IMR-90 (cell line): ENCODE results near the gene TCL1A. TPM values are rescaled to one million over a fixed set of nuclear protein-coding genes. Genes with fewer than 3 reads are reported as not detected.

ENCODE experiments used
- ATAC-seq: fragments of 200-7000 bp; cut with Tn5 transposase; 2 replicates; pipeline ENCODE4 v1.9.1; 2020; ENCODE audit warnings: low read depth, mild to moderate bottlenecking, moderate library complexity
- BruUV-seq: library from RNA; stranded (reverse); fragments of 400-500 nt; replicated peaks from 2 replicates; lab custom pipeline; 2021; lab: Mats Ljungman, UMichigan
- CTCF ChIA-PET: fragments of 300-600 bp; formaldehyde crosslinking; extraction: SDS; loops from one replicate; lab custom pipeline; 2021; ENCODE audit warnings: antibody characterized with exemption; lab: Yijun Ruan, JAX
- POLR2A ChIA-PET: fragments of 300-600 bp; sonication (Branson Sonifier 250); formaldehyde crosslinking; loops from one replicate; lab custom pipeline; 2022; ENCODE audit warnings: antibody characterized with exemption; ENCODE audit not compliant: unreplicated experiment; lab: Charles Lee
- DNase-seq: peaks from one replicate; pipeline ENCODE4 v3.0.0; 2013
- H2AFZ ChIP-seq: replicated peaks from 2 replicates; pipeline ENCODE3; 2013; ENCODE audit warnings: low read length, mild to moderate bottlenecking; ENCODE audit not compliant: poor library complexity
- H2AK5ac ChIP-seq: 2 replicates; pipeline ENCODE4 v1.6.1; 2013; ENCODE audit warnings: low read depth, low read length, inconsistent platforms
- H2AK9ac ChIP-seq: replicated peaks from 2 replicates; pipeline ENCODE3; 2013; ENCODE audit warnings: mild to moderate bottlenecking, low read depth, low read length, moderate library complexity; ENCODE audit not compliant: poor library complexity
- H2BK120ac ChIP-seq: 2 replicates; pipeline ENCODE4 v1.6.1; 2013; ENCODE audit warnings: low read depth, low read length, inconsistent platforms
- H2BK15ac ChIP-seq: 3 replicates; pipeline ENCODE4 v1.6.1; 2013; ENCODE audit warnings: low read depth, low read length, inconsistent platforms
- H2BK20ac ChIP-seq: 2 replicates; pipeline ENCODE4 v1.6.1; 2013; ENCODE audit warnings: low read depth, mild to moderate bottlenecking, inconsistent platforms, low read length, moderate library complexity
- H2BK5ac ChIP-seq: 2 replicates; pipeline ENCODE4 v1.6.1; 2013; ENCODE audit warnings: mild to moderate bottlenecking, low read depth, low read length, inconsistent platforms; ENCODE audit not compliant: poor library complexity, severe bottlenecking
- H3K14ac ChIP-seq: replicated peaks from 2 replicates; pipeline ENCODE4 v1.6.1; 2013; ENCODE audit warnings: low read depth, low read length, inconsistent platforms
- H3K18ac ChIP-seq: 2 replicates; pipeline ENCODE4 v1.6.1; 2013; ENCODE audit warnings: low read depth, low read length, control low read depth
- H3K23ac ChIP-seq: 2 replicates; pipeline ENCODE4 v1.6.1; 2013; ENCODE audit warnings: low read depth, low read length, inconsistent platforms
- H3K27ac ChIP-seq: 2 replicates; pipeline ENCODE4 v1.5.1; 2013; ENCODE audit warnings: mild to moderate bottlenecking, control low read depth, low read length; ENCODE audit not compliant: insufficient read depth
- H3K27me3 ChIP-seq: 2 replicates; pipeline ENCODE4 v1.6.1; 2013; ENCODE audit warnings: low read length; ENCODE audit not compliant: control insufficient read depth, insufficient read depth
- H3K36me3 ChIP-seq: 2 replicates; pipeline ENCODE4 v1.6.1; 2013; ENCODE audit warnings: low read length, mixed read lengths; ENCODE audit not compliant: control insufficient read depth, insufficient read depth
- H3K4ac ChIP-seq: 2 replicates; pipeline ENCODE4 v1.6.1; 2013; ENCODE audit warnings: low read depth, low read length, inconsistent platforms
- H3K4me1 ChIP-seq: 2 replicates; pipeline ENCODE4 v1.6.1; 2013; ENCODE audit warnings: low read length, mixed read lengths; ENCODE audit not compliant: control insufficient read depth, insufficient read depth
- H3K4me2 ChIP-seq: 2 replicates; pipeline ENCODE4 v1.6.1; 2013; ENCODE audit warnings: low read depth, mild to moderate bottlenecking, control low read depth, low read length, moderate library complexity
- H3K4me3 ChIP-seq: 2 replicates; pipeline ENCODE4 v1.5.1; 2013; ENCODE audit warnings: low read depth, mild to moderate bottlenecking, control low read depth, low read length, moderate library complexity; ENCODE audit not compliant: insufficient read depth
- H3K56ac ChIP-seq: 2 replicates; pipeline ENCODE4 v1.6.1; 2013; ENCODE audit warnings: low read length, inconsistent platforms; ENCODE audit not compliant: insufficient read depth; ENCODE audit errors: extremely low read depth
- H3K79me1 ChIP-seq, 2 experiments: 2 replicates each; pipeline ENCODE4 v1.6.1; 2013; ENCODE audit warnings: low read length in 2 of 2, inconsistent platforms in 1 of 2, low read depth in 1 of 2
- H3K9ac ChIP-seq: 2 replicates; pipeline ENCODE4 v1.6.1; 2013; ENCODE audit warnings: low read depth, low read length, control low read depth
- H3K9me1 ChIP-seq: 2 replicates; pipeline ENCODE4 v1.6.1; 2013; ENCODE audit warnings: low read length, inconsistent platforms; ENCODE audit not compliant: insufficient read depth
- H3K9me3 ChIP-seq: 2 replicates; pipeline ENCODE4 v1.6.1; 2013; ENCODE audit warnings: low read length; ENCODE audit not compliant: control insufficient read depth, insufficient read depth
- H4K20me1 ChIP-seq: 2 replicates; pipeline ENCODE4 v1.6.1; 2013; ENCODE audit warnings: low read length, inconsistent platforms; ENCODE audit not compliant: insufficient read depth
- H4K5ac ChIP-seq: 2 replicates; pipeline ENCODE4 v1.6.1; 2013; ENCODE audit warnings: mild to moderate bottlenecking, low read depth, low read length, control low read depth
- H4K8ac ChIP-seq, 2 experiments: 2 replicates each; pipeline ENCODE4 v1.6.1; 2013; ENCODE audit warnings: low read depth in 2 of 2, low read length in 2 of 2, control low read depth in 1 of 2, inconsistent platforms in 1 of 2
- H4K91ac ChIP-seq: 2 replicates; pipeline ENCODE4 v1.6.1; 2013; ENCODE audit warnings: low read depth, low read length, inconsistent platforms; ENCODE audit not compliant: insufficient read depth
- MAFK ChIP-seq: IDR thresholded peaks from 2 replicates; pipeline ENCODE4 v1.6.1; 2012; ENCODE audit warnings: low read depth, low read length, improper control_type of control experiment
- RAD21 ChIP-seq: IDR thresholded peaks from 2 replicates; pipeline ENCODE4 v1.6.1; 2012; ENCODE audit warnings: low read length, improper control_type of control experiment
- SMC3 ChIP-seq: fragments of 150-350 bp; IDR thresholded peaks from 2 replicates; pipeline ENCODE4 v1.6.1; 2016; ENCODE audit warnings: low read depth, mild to moderate bottlenecking, antibody characterized with exemption, low read length, moderate library complexity
- WGBS, 2 experiments: methylation state at CpG; one replicate each; pipeline versions ENCODE4 v1.1.5 to v1.1.7; 2013; ENCODE audit warnings: missing lambda C conversion rate in 2 of 2; ENCODE audit not compliant: insufficient read length in 1 of 2; ENCODE audit errors: extremely low coverage in 2 of 2; 5-methylcytosine and 5-hydroxymethylcytosine counted together
- dilution Hi-C: fragments of 300-500 bp; cut with HindIII; formaldehyde crosslinking; loops from one replicate; pipeline ENCODE4 v1.14.3; 2018; ENCODE audit warnings: low sequenced_read_pairs; ENCODE audit not compliant: unreplicated experiment
- in situ Hi-C: fragments of 300-500 bp; cut with MboI; formaldehyde crosslinking; loops from 3 replicates; pipeline ENCODE4 v1.14.3; 2019; ENCODE audit warnings: low sequenced_read_pairs, inconsistent platforms, mixed read lengths
- intact Hi-C: fragments of 100-400 bp; cut with micrococcal nuclease; formaldehyde crosslinking; loops from 2 replicates; pipeline ENCODE4 v1.10.0; 2022
- polyA plus RNA-seq, 3 experiments: library from polyadenylated mRNA; depleted of rRNA; stranded (reverse); fragments of >200 nt; gene quantifications; 2 replicates each; pipeline ENCODE4 v1.2.3, GENCODE V29; 2012; ENCODE audit warnings: low replicate concordance in 1 of 3
- total RNA-seq: library from RNA; depleted of rRNA; stranded (reverse); fragments of >200 nt; gene quantifications from 2 replicates; pipeline ENCODE4 v1.2.3, GENCODE V29; 2012

TCL1A gene
- total and polyA plus RNA-seq, 2 of the 4 experiments (the other 2 are of a cell fraction) = not detected

GRCh38 chr14:95689441-95689840, 24.5 kb downstream of the TCL1A start:
- ChIA-PET POLR2A (no interaction called here), CTCF (no interaction called here)
- H3K14ac ChIP-seq = no peak overlapping the region
- no peak overlapping the region for H4K8ac ChIP-seq
- H2BK120ac ChIP-seq = no peak overlapping the region
- H3K4ac ChIP-seq = no peak overlapping the region
- H2BK15ac ChIP-seq = no peak overlapping the region
- H2AK9ac ChIP-seq = no peak overlapping the region
- no peak overlapping the region for H3K56ac ChIP-seq
- intact Hi-C loops (no loop called here), dilution Hi-C loops (no loop called here), in situ Hi-C loops (no loop called here)
- H3K18ac ChIP-seq = no peak overlapping the region
- TF ChIP-seq RAD21 (no peak), SMC3 (no peak), MAFK (no peak)
- no peak overlapping the region for H4K91ac ChIP-seq
- no peak overlapping the region for H2BK20ac ChIP-seq
- H3K27ac ChIP-seq = no peak overlapping the region
- no peaks in the 10 kb centered on the region for H3K4me1 ChIP-seq
- H3K79me1 ChIP-seq = no peaks in the 10 kb centered on the region
- H3K4me3 ChIP-seq = no peak overlapping the region
- no peak overlapping the region for H3K4me2 ChIP-seq
- H3K23ac ChIP-seq = no peak overlapping the region
- no peaks in the 10 kb centered on the region for H3K36me3 ChIP-seq
- DNase-seq (no peak), ATAC-seq (no peak)
- H2AFZ ChIP-seq = no peak overlapping the region
- no TSS peak for BruUV-seq
- H2AK5ac ChIP-seq = no peak overlapping the region
- H4K20me1 ChIP-seq = no peaks in the 10 kb centered on the region
- WGBS, 2 experiments = no CpG with 5 or more reads among the region's 5 CpGs
- no peak overlapping the region for H4K5ac ChIP-seq
- no peaks in the 10 kb centered on the region for H3K9me1 ChIP-seq
- no peaks in the 10 kb centered on the region for H3K27me3 ChIP-seq
- H2BK5ac ChIP-seq = no peak overlapping the region
- H3K9ac ChIP-seq = no peak overlapping the region
- H3K9me3 ChIP-seq = peaks cover 2% of the 10 kb centered on the region; the same call in 1 of the 2 replicates
